ENCODE results near the gene GPRC5C.

The GPRC5C gene

DNA sequence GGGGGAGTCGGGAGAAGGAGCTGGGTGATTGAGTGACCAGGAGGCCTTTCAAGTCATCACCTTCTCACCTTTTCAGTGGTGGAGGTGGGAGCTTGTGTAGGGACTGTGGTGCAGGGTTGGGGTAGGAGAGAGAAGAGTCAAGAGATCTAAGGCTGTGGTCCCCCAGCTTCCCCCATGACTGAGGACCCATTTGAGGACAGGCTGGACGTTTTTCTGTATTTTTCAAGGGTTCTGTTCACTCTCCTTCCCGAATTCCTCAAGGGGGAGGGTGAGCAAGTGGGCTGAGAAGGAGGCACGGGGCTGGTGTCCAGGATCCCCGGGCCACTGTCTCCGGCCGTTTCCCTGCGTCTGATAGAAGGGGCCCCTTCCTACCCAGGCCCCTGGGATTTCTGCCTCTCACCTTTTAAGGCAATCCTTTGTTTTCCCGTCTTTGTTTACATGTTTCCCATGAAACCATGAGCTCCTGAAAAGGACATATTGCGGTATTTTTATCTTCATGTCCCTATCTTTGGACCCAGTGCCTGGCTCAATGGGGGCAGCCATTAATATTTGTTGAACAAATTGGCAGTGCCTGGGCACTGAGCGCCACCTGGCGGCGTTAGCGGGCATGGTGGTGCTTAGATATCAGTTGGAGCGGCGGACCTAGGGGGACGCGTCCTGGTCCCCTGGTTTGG, 25.4 kb downstream of the GPRC5C start:
- Mint-ChIP-seq H3K4me3 (no peak overlapping the region), H3K27ac (no peak overlapping the region), H3K4me1 (ENCODE audit: low read depth) (peaks cover 57% of the 10 kb centered on the region), H3K9me3 (no peaks in the 10 kb centered on the region), H3K36me3 (ENCODE audit: low read depth) (no peaks in the 10 kb centered on the region), H3K27me3 (peaks cover 20% of the 10 kb centered on the region)
- intact Hi-C loops (cut with micrococcal nuclease), result loop anchor here (1.0 to 5.0 kb wide), 2 partner anchors 35 to 78 kb away; no protein-coding TSS in a partner anchor

- intact Hi-C loops (cut with micrococcal nuclease), result loop anchor here (1.0 to 5.0 kb wide), 2 partner anchors 35 to 78 kb away; no protein-coding TSS in a partner anchor
- peaks cover 15% of the 10 kb centered on the region for H3K27me3 Mint-ChIP-seq
- no peak overlapping the region for H3K27ac Mint-ChIP-seq
- H3K36me3 Mint-ChIP-seq (ENCODE audit: low read depth), result no peaks in the 10 kb centered on the region
- H3K9me3 Mint-ChIP-seq, result no peaks in the 10 kb centered on the region
- peaks cover 62% of the 10 kb centered on the region for H3K4me1 Mint-ChIP-seq (ENCODE audit: low read depth)
- no peak overlapping the region for H3K4me3 Mint-ChIP-seq
Observed at GRCh38 chr17:74457820-74458166, 25.9 kb downstream of the GPRC5C start.

GRCh38 chr17:74458835-74459234, 26.9 kb downstream of the GPRC5C start:
- peaks cover 6% of the 10 kb centered on the region for H3K27me3 Mint-ChIP-seq
- intact Hi-C loops (cut with micrococcal nuclease), result loop anchor here (5.0 kb wide), 1 partner anchor 33 kb away; no protein-coding TSS in a partner anchor
- no peak overlapping the region for H3K4me3 Mint-ChIP-seq
- H3K36me3 Mint-ChIP-seq (ENCODE audit: low read depth), result no peaks in the 10 kb centered on the region
- no peaks in the 10 kb centered on the region for H3K9me3 Mint-ChIP-seq
- peaks cover 67% of the 10 kb centered on the region for H3K4me1 Mint-ChIP-seq (ENCODE audit: low read depth)
- no peak overlapping the region for H3K27ac Mint-ChIP-seq

GRCh38 chr17:74459622-74460021, 27.7 kb downstream of the GPRC5C start:
- Mint-ChIP-seq H3K27ac (peak overlapping the region; percentile 43), H3K4me3 (no peak overlapping the region), H3K36me3 (ENCODE audit: low read depth) (no peaks in the 10 kb centered on the region), H3K9me3 (no peaks in the 10 kb centered on the region), H3K27me3 (peaks cover 6% of the 10 kb centered on the region), H3K4me1 (ENCODE audit: low read depth) (peaks cover 62% of the 10 kb centered on the region)
- intact Hi-C loops (cut with micrococcal nuclease), result loop anchor here (5.0 kb wide), 1 partner anchor 33 kb away; no protein-coding TSS in a partner anchor

- Mint-ChIP-seq H3K36me3 (ENCODE audit: low read depth) (no peaks in the 10 kb centered on the region), H3K9me3 (no peaks in the 10 kb centered on the region), H3K27ac (peak overlapping the region; percentile 43), H3K4me3 (no peak overlapping the region), H3K27me3 (peaks cover 4% of the 10 kb centered on the region), H3K4me1 (ENCODE audit: low read depth) (peaks cover 56% of the 10 kb centered on the region)
- intact Hi-C loops (cut with micrococcal nuclease), result no loop called here
Observed at GRCh38 chr17:74460241-74460640, 28.4 kb downstream of the GPRC5C start.

DNA sequence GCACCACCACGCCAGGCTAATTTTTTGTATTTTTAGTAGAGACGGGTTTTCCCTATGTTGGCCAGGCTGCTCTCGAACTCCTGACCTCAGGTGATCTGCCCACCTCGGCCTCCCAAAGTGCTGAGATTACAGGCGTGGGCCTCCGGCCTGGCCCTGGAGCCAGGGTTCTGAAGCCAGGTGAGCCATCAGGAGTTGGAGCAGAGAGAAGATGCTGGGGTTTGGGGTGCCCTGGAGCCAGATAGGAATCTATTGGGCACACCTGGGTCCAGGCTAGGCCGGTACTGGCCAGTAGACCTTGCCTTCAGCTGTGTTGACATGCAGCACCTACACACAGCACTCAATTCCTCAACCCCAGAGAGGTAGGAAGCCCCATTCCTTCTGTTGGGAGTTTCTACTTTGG, 29.1 kb downstream of the GPRC5C start:
- no peaks in the 10 kb centered on the region for H3K9me3 Mint-ChIP-seq
- H3K27ac Mint-ChIP-seq, result no peak overlapping the region
- intact Hi-C loops (cut with micrococcal nuclease), result no loop called here
- H3K36me3 Mint-ChIP-seq (ENCODE audit: low read depth), result no peaks in the 10 kb centered on the region
- H3K27me3 Mint-ChIP-seq, result peaks cover 4% of the 10 kb centered on the region
- H3K4me1 Mint-ChIP-seq (ENCODE audit: low read depth), result peaks cover 56% of the 10 kb centered on the region
- H3K4me3 Mint-ChIP-seq, result no peak overlapping the region

DNA sequence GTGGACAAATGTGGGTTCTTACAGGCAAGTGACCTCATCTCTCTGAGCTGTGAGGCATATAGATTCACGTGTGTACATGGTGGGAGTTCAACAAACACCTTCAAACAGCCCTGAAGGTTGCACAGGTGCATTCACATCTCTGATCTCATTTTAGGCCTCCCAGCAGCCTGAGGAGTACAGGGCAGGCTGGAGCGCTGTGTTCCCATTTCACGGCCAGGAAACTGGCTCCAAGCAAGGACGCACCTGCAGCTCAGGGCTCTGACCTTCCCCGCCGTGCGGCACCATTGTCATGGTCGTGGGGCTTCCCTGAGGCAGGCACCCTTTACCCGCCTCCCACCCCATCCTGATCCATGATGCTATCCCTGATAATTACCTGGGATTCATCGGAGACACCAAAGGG, 29.7 kb downstream of the GPRC5C start:
- intact Hi-C loops (cut with micrococcal nuclease), result no loop called here
- H3K36me3 Mint-ChIP-seq (ENCODE audit: low read depth), result no peaks in the 10 kb centered on the region
- H3K4me3 Mint-ChIP-seq, result no peak overlapping the region
- no peaks in the 10 kb centered on the region for H3K9me3 Mint-ChIP-seq
- peaks cover 4% of the 10 kb centered on the region for H3K27me3 Mint-ChIP-seq
- no peak overlapping the region for H3K27ac Mint-ChIP-seq
- H3K4me1 Mint-ChIP-seq (ENCODE audit: low read depth), result peaks cover 57% of the 10 kb centered on the region

GRCh38 chr17:74464730-74465377, 33.0 kb downstream of the GPRC5C start:
- intact Hi-C loops (cut with micrococcal nuclease), result no loop called here
- H3K4me3 Mint-ChIP-seq, result no peak overlapping the region
- H3K4me1 Mint-ChIP-seq (ENCODE audit: low read depth), result peaks cover 54% of the 10 kb centered on the region
- no peak overlapping the region for H3K27ac Mint-ChIP-seq
- H3K9me3 Mint-ChIP-seq, result no peaks in the 10 kb centered on the region
- peaks cover 3% of the 10 kb centered on the region for H3K36me3 Mint-ChIP-seq (ENCODE audit: low read depth)
- H3K27me3 Mint-ChIP-seq, result peaks cover 2% of the 10 kb centered on the region

- H3K9me3 Mint-ChIP-seq, result no peaks in the 10 kb centered on the region
- H3K27me3 Mint-ChIP-seq, result no peaks in the 10 kb centered on the region
- no peak overlapping the region for H3K4me3 Mint-ChIP-seq
- peaks cover 56% of the 10 kb centered on the region for H3K4me1 Mint-ChIP-seq (ENCODE audit: low read depth)
- intact Hi-C loops (cut with micrococcal nuclease), result loop anchor here (2.0 kb wide), 2 partner anchors 25 to 67 kb away; no protein-coding TSS in a partner anchor
- H3K27ac Mint-ChIP-seq, result no peak overlapping the region
- peaks cover 9% of the 10 kb centered on the region for H3K36me3 Mint-ChIP-seq (ENCODE audit: low read depth)
Observed at GRCh38 chr17:74465378-74466110, 33.7 kb downstream of the GPRC5C start.

GRCh38 chr17:74466111-74466827, 34.4 kb downstream of the GPRC5C start, which contains the start of gene CD300A:
TSS of gene CD300A (plus strand) at chr17:74466634. CDS start at chr17:74466704, 70 bp downstream.
- Mint-ChIP-seq H3K36me3 (ENCODE audit: low read depth) (peaks cover 15% of the 10 kb centered on the region), H3K27ac (no peak within 1 kb of the TSS), H3K9me3 (no peaks in the 10 kb centered on the region), H3K4me1 (ENCODE audit: low read depth) (peaks cover 56% of the 10 kb centered on the region), H3K27me3 (no peaks in the 10 kb centered on the region), H3K4me3 (no peak within 1 kb of the TSS)
- intact Hi-C loops (cut with micrococcal nuclease), result loop anchor here (2.0 kb wide), 2 partner anchors 25 to 67 kb away; no protein-coding TSS in a partner anchor

GRCh38 chr17:74466828-74467184, 34.9 kb downstream of the GPRC5C start:
- H3K27me3 Mint-ChIP-seq, result no peaks in the 10 kb centered on the region
- no peak overlapping the region for H3K4me3 Mint-ChIP-seq
- H3K36me3 Mint-ChIP-seq (ENCODE audit: low read depth), result peaks cover 20% of the 10 kb centered on the region
- H3K4me1 Mint-ChIP-seq (ENCODE audit: low read depth), result peaks cover 57% of the 10 kb centered on the region
- H3K27ac Mint-ChIP-seq, result no peak overlapping the region
- no peaks in the 10 kb centered on the region for H3K9me3 Mint-ChIP-seq
- intact Hi-C loops (cut with micrococcal nuclease), result loop anchor here (2.0 kb wide), 2 partner anchors 24 to 66 kb away; no protein-coding TSS in a partner anchor

DNA sequence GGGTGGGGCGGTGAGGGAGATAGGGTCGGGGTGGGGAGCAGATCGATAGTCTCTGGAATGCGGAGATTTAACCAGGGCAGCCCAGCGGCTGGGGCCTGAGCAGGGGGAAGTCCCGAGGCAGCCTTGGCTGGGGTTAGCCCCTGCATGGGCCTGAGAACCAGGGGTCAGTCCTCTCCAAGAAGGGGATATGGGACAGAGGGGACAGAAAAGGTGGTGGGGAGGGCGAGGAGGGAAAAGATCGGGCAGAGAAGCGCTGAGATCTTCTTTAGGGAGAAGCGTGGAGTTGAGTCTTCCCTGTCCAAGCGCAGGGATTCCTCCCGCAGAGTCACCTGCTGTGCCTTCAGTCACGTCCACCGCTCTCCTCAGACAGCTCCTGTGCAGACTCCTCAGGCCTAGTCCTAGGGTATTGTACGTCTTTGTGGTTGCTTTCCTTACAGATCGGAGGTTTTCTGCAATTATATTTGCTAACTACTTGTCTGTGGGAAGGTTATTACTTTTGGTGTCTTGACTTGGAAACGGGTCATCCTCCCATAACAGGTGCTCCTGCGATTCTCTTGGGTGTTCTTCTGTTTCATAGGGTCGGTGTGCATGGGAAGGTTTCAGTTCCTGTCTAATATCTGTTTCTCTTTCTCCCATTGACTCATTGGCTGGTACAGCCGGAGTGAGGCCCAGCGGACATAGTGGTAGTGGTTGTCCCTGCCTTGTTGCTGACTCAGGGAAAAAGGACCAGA, 35.5 kb downstream of the GPRC5C start:
- no peaks in the 10 kb centered on the region for H3K27me3 Mint-ChIP-seq
- H3K4me1 Mint-ChIP-seq (ENCODE audit: low read depth), result peaks cover 53% of the 10 kb centered on the region
- no peaks in the 10 kb centered on the region for H3K9me3 Mint-ChIP-seq
- H3K27ac Mint-ChIP-seq, result no peak overlapping the region
- intact Hi-C loops (cut with micrococcal nuclease), result loop anchor here (2.0 kb wide), 2 partner anchors 23 to 65 kb away; no protein-coding TSS in a partner anchor
- peaks cover 26% of the 10 kb centered on the region for H3K36me3 Mint-ChIP-seq (ENCODE audit: low read depth)
- no peak overlapping the region for H3K4me3 Mint-ChIP-seq

DNA sequence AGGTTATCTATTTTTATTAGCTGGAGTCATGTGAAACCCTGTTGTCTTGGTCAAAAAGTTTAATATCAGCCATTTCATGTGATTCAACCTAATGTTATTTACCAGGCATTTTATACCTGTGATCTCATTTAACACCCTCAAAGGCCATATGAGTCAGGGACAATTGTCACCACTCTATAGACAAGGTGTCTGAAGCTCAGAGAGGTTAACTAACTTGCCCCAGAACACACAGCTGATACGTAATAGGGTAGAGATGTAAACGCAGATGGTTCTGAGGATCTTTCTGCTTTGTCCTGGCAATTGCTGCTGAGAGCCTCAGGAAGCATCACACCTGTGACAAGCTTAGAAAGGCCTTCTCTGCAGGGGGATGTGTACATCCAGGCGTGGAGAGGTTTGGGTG, 39.5 kb downstream of the GPRC5C start:
- H3K4me3 Mint-ChIP-seq, result no peak overlapping the region
- H3K27me3 Mint-ChIP-seq, result no peaks in the 10 kb centered on the region
- H3K27ac Mint-ChIP-seq, result no peak overlapping the region
- peaks cover 51% of the 10 kb centered on the region for H3K4me1 Mint-ChIP-seq (ENCODE audit: low read depth)
- H3K36me3 Mint-ChIP-seq (ENCODE audit: low read depth), result peaks cover 66% of the 10 kb centered on the region
- intact Hi-C loops (cut with micrococcal nuclease), result no loop called here
- peaks cover 11% of the 10 kb centered on the region for H3K9me3 Mint-ChIP-seq
